Loucy (cell line): Measurements from ENCODE around the gene TMEM54.

Experiments used
- H2AFZ ChIP-seq: fragments of 200-600 bp; sonication (generic); 2 replicates; pipeline ENCODE4 v1.6.0; 2016; ENCODE audit warnings: antibody characterized with exemption, mild to moderate bottlenecking, low read length, moderate library complexity
- H3F3A ChIP-seq: fragments of 200-600 bp; 2 replicates; pipeline ENCODE4 v1.6.0; 2016; ENCODE audit warnings: antibody characterized with exemption, low read depth, mild to moderate bottlenecking
- H3K27me3 ChIP-seq: fragments of 200-600 bp; sonication (generic); 2 replicates; pipeline ENCODE4 v1.6.1; 2014; ENCODE audit warnings: low read length, mild to moderate bottlenecking; ENCODE audit not compliant: insufficient read depth, poor library complexity, severe bottlenecking
- H3K36me3 ChIP-seq: fragments of 200-600 bp; sonication (generic); 2 replicates; pipeline ENCODE4 v1.6.1; 2016; ENCODE audit warnings: low read length; ENCODE audit not compliant: insufficient read depth
- H3K4me1 ChIP-seq: fragments of 200-600 bp; sonication (generic); 2 replicates; pipeline ENCODE4 v1.5.1; 2014; ENCODE audit warnings: low read length, mild to moderate bottlenecking; ENCODE audit not compliant: insufficient read depth, poor library complexity, severe bottlenecking
- H3K4me2 ChIP-seq: fragments of 200-600 bp; sonication (generic); 2 replicates; pipeline ENCODE4 v1.6.0; 2014; ENCODE audit warnings: antibody characterized with exemption, low read length, low read depth, mild to moderate bottlenecking; ENCODE audit not compliant: poor library complexity, severe bottlenecking
- H3K4me3 ChIP-seq: fragments of 200-600 bp; sonication (generic); 2 replicates; pipeline ENCODE4 v1.5.1; 2014; ENCODE audit warnings: low read length, mild to moderate bottlenecking, mixed read lengths; ENCODE audit not compliant: poor library complexity, severe bottlenecking
- H3K79me2 ChIP-seq: fragments of 200-600 bp; sonication (generic); 2 replicates; pipeline ENCODE4 v1.6.1; 2014; ENCODE audit warnings: low read length; ENCODE audit not compliant: insufficient read depth
- H3K9ac ChIP-seq: fragments of 200-600 bp; sonication (generic); 2 replicates; pipeline ENCODE4 v1.6.0; 2014; ENCODE audit warnings: mild to moderate bottlenecking, low read depth, low read length, moderate library complexity; ENCODE audit not compliant: poor library complexity, severe bottlenecking
- H3K9me2 ChIP-seq: fragments of 200-600 bp; sonication (generic); replicated peaks from 2 replicates; pipeline ENCODE4 v1.6.1; 2016; ENCODE audit warnings: low read depth, low read length, mixed read lengths
- H3K9me3 ChIP-seq: fragments of 200-600 bp; sonication (generic); 2 replicates; pipeline ENCODE4 v1.6.1; 2014; ENCODE audit warnings: mild to moderate bottlenecking, antibody characterized with exemption, low read length, low read depth; ENCODE audit not compliant: insufficient read depth
- H4K20me1 ChIP-seq: fragments of 200-600 bp; sonication (generic); 2 replicates; pipeline ENCODE4 v1.6.0; 2014; ENCODE audit warnings: antibody characterized with exemption, low read length, mild to moderate bottlenecking; ENCODE audit not compliant: insufficient read depth, poor library complexity, severe bottlenecking
- CTCF ChIP-seq: fragments of 200-600 bp; sonication (generic); conservative IDR thresholded peaks from 2 replicates; pipeline ENCODE4 v1.5.1; 2014; ENCODE audit warnings: mild to moderate bottlenecking, antibody characterized with exemption, low read length
- EZH2phosphoT487 ChIP-seq: fragments of 200-600 bp; IDR thresholded peaks from 2 replicates; pipeline ENCODE4 v1.6.1; 2018; ENCODE audit warnings: antibody characterized with exemption, mild to moderate bottlenecking, moderate library complexity, borderline replicate concordance

TMEM54 gene

GRCh38 chr1:32902535-32902920, 1.3 kb upstream of the TMEM54 start:
- no peak overlapping the region for H3K4me2 ChIP-seq
- peaks cover 29% of the 10 kb centered on the region for H3K27me3 ChIP-seq
- H3K79me2 ChIP-seq: no peaks in the 10 kb centered on the region
- H4K20me1 ChIP-seq: no peaks in the 10 kb centered on the region
- H3K9me3 ChIP-seq: no peaks in the 10 kb centered on the region
- no peaks in the 10 kb centered on the region for H3K9me2 ChIP-seq
- no peaks in the 10 kb centered on the region for H3F3A ChIP-seq
- H3K36me3 ChIP-seq: no peaks in the 10 kb centered on the region
- H2AFZ ChIP-seq: no peak overlapping the region
- no peak overlapping the region for H3K4me3 ChIP-seq
- H3K9ac ChIP-seq: no peak overlapping the region
- H3K4me1 ChIP-seq: no peaks in the 10 kb centered on the region
- TF ChIP-seq CTCF: no peak
- TF ChIP-seq EZH2phosphoT487: no peak

GRCh38 chr1:32901823-32902534, 790 bp upstream of the TMEM54 start:
- no peaks in the 10 kb centered on the region for H3K9me3 ChIP-seq
- H3K4me1 ChIP-seq: no peaks in the 10 kb centered on the region
- H3K9me2 ChIP-seq: no peaks in the 10 kb centered on the region
- H3K27me3 ChIP-seq: peaks cover 29% of the 10 kb centered on the region
- H3F3A ChIP-seq: no peaks in the 10 kb centered on the region
- H4K20me1 ChIP-seq: no peaks in the 10 kb centered on the region
- H3K36me3 ChIP-seq: no peaks in the 10 kb centered on the region
- no peak overlapping the region for H3K9ac ChIP-seq
- TF ChIP-seq CTCF (no peak), EZH2phosphoT487 (no peak)
- no peak overlapping the region for H2AFZ ChIP-seq
- no peak overlapping the region for H3K4me3 ChIP-seq
- H3K79me2 ChIP-seq: no peaks in the 10 kb centered on the region
- H3K4me2 ChIP-seq: no peak overlapping the region

GRCh38 chr1:32900371-32900955, 726 bp downstream of the TMEM54 start:
- Histone ChIP-seq H3K4me2 (no peak overlapping the region), H2AFZ (no peak overlapping the region), H3K9ac (no peak overlapping the region)

More at GRCh38 chr1:32900371-32900955, 726 bp downstream of the TMEM54 start:
- peaks cover 29% of the 10 kb centered on the region for H3K27me3 ChIP-seq
- H3K9me2 ChIP-seq: no peaks in the 10 kb centered on the region
- H4K20me1 ChIP-seq: no peaks in the 10 kb centered on the region
- no peaks in the 10 kb centered on the region for H3K79me2 ChIP-seq
- H3K4me3 ChIP-seq: no peak overlapping the region
- H3F3A ChIP-seq: no peaks in the 10 kb centered on the region
- no peaks in the 10 kb centered on the region for H3K9me3 ChIP-seq
- TF ChIP-seq CTCF (no peak), EZH2phosphoT487 (no peak)
- H3K4me1 ChIP-seq: no peaks in the 10 kb centered on the region
- no peaks in the 10 kb centered on the region for H3K36me3 ChIP-seq
